GM18505 (cell line): ENCODE measurements around the gene NOS1.

ENCODE experiments used
- ATAC-seq: cut with Tn5 transposase; IDR thresholded peaks from one replicate; pipeline ENCODE4 v1.9.1; 2021; ENCODE audit not compliant: unreplicated experiment
- POLR2A ChIP-seq: IDR thresholded peaks from 4 replicates; pipeline ENCODE4 v1.6.1; 2011; ENCODE audit warnings: borderline replicate concordance; ENCODE audit not compliant: insufficient read depth, insufficient read length; ENCODE audit errors: extremely low read depth

The NOS1 gene

DNA sequence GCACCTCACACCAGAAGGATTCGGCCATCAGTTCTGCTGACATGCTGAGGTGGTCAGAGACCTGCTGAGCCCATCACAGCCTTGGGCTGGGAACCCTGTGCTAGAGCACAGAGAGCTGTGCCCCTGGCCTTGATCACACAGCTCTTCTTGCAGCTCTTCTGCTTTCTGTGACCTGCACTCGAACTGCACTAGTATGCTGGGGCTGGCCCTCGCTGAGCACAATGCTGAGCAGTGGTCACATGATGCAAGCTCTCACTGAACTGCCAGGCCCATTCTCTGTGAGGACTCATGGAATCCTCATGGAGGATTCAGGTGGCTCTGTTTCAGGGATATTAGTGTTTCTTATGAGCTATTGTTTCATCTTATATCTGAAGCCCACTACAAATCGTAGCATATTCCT is 193.7 kb downstream of the NOS1 start:
- no peak for ATAC-seq
- no peak for TF ChIP-seq POLR2A

DNA sequence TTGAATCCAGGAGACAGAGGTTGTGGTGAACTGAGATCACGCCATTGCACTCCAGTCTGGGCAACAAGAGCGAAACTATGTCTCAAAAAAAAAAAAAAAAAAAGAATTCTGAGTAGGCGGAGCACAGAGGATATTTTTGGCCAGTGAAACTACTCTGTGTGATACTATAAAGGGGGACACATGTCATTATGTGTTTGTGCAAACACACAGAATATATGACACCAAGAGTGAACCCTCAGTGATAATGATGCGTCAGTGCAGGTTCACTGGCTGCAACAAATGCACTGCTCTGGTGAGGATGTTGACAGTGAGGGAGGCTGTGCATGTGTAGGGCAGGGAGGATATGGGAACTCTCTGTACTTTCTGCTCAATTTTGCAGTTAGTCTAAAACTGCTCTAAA is 195.3 kb downstream of the NOS1 start:
- no peak for TF ChIP-seq POLR2A
- no peak for ATAC-seq

DNA sequence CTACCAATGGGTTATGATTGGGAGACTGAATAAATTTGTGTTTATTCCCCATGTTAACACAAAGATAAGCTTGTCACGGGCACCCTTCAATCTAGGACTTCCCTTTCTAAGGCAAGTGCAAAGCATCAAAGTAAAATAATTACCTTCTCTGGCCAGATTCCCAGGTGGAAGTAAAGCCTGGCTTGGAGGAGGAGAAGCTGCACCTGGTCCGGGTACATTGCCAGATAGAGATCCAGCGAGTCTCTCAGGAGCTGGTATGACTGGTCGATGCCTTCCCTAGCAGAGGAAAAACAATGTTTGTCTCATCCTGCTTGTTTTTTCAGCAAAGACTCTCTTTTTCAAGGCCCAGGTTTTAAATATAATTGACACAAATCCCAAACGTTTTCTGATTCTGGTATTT is 196.1 kb downstream of the NOS1 start:
- no peak for ATAC-seq
- TF ChIP-seq POLR2A = no peak

DNA sequence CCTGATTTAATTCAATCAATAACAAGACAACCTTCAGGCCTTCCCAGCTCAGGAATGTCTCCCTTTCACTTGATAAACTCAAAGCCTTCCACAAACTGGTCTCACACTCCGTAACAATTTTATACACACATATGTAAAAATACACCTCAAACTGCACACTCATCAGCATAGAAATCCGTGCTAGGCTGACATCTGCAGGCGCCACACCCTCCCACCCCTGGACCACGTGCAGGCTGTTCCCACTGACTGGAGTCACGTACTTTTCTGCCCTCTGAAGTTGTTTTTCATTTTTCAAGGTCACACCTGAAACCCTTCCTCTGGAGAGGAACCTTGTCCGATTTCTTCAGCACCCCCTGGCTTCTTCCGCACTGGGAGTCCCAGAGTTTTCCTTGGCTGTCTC is 198.8 kb downstream of the NOS1 start:
- TF ChIP-seq POLR2A = no peak
- no peak for ATAC-seq

DNA sequence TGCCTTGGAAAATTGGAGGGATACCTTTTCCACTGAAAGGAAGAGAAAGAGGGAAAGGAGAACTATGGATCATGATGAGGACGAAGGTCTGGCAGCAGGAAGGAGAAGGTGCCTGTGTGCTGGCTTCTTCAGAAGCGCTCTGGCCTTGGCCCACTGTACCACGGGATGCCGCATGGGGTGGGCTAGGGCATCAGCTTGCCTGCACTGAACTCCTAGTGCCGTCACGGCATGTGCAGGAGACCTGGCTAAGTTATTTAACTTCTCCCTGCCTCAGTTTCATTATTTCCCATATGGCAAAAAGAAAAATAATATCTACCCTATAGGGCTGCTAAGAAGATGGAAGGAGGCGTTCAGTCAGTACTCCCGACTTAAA is 199.3 kb downstream of the NOS1 start:
- ATAC-seq = no peak
- no peak for TF ChIP-seq POLR2A

DNA sequence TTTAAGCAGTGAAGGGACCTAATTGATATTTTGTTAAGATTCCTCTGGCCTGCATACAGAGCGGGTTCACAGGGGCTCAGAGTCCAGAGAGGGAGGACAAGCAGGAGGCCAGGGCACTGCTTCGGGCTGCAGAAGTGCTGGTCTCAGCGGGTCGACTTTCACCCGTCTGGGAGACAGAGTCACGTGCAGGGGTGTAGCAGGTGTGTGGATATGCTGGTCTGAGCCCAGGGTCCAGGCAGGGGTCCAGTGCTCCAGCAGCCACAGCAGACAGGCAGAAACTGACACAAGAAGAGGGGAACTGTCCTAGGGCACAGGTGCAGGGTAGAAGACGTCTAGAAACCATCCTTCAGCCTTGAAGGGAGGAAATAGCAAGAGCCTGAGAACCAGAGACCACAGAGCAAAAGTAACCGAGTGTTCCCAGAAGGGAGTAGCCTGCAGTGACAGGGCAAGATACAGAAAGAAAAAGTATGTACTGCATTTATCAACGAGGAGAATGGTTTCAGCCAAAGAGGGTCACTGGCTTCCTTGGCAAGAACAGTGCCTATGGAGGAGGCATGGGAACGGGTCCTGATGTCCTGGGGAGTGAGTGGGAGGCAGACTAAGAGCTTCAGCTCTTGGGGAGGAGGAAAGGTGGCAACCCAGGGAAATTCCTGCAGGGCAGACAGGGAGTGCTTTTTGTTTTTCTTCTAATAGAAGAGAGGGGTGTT is 199.8 kb downstream of the NOS1 start:
- no peak for TF ChIP-seq POLR2A
- ATAC-seq = no peak

DNA sequence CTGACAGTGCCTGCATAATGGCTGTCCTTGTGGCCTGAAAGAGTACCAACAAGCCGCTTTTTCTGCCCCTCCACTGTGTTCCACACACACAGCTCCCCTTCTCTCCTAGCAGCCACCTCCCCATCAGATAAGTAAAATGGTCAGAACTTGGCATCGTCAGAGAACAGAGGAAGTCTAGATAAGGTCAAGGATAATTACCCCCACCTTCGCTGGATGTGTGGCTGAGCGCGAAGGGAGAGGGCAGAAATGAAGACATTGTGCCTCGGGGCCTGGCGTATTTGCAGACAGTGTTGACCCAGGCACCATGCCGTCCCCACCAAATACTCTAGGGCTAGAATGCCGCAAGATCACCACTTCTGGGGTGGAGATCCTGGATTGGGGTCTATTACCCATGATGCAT is 201.8 kb downstream of the NOS1 start:
- no peak for ATAC-seq
- no peak for TF ChIP-seq POLR2A

DNA sequence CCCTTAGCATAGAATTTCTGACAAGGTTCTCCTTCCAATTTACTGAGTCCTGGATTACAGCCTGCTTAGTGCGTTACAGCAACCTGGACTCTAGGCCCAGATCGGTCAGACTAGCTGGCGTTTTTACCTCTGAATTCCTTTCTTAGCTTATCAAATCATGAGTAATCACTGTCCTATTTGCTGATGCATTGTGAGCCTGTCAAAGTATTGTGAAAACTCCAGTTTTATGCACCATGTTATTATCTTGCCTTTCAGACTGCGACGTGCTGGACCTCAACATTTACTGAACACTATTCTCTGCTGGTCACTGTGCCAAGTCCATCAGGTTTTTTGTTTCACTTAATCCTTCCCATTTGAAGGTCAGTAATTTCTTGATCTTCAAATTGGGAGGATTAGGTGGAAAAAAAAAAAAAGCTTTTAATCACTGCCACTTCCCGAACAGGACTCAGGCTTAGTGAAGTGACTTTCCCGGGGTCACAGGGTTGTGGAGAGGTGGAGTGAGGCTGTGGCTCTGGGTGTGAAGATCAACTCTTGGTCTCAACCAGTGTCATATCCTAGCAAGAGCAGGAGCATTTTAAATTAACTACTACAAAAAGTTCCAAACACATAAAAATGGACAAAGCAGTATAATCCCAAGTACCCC is 202.4 kb downstream of the NOS1 start:
- no peak for ATAC-seq
- no peak for TF ChIP-seq POLR2A
